A549 treated with CpdA at 1 μM for 4 hours (cell line): ENCODE data around the gene PIGV. TPM values are rescaled to one million over a fixed set of nuclear protein-coding genes. Genes with fewer than 3 reads are reported as not detected.

Source experiments
- total RNA-seq: library from RNA; stranded (reverse); fragments of 200-300 nt; extraction: Qiagen RNA extraction; gene quantifications from 5 replicates; pipeline ENCODE4 v1.2.3, GENCODE V29; 2022; ENCODE audit warnings: low read depth

Gene PIGV
- 5.3 to 6.9 TPM (median 6.3 TPM) in 5 replicates for total RNA-seq

DNA sequence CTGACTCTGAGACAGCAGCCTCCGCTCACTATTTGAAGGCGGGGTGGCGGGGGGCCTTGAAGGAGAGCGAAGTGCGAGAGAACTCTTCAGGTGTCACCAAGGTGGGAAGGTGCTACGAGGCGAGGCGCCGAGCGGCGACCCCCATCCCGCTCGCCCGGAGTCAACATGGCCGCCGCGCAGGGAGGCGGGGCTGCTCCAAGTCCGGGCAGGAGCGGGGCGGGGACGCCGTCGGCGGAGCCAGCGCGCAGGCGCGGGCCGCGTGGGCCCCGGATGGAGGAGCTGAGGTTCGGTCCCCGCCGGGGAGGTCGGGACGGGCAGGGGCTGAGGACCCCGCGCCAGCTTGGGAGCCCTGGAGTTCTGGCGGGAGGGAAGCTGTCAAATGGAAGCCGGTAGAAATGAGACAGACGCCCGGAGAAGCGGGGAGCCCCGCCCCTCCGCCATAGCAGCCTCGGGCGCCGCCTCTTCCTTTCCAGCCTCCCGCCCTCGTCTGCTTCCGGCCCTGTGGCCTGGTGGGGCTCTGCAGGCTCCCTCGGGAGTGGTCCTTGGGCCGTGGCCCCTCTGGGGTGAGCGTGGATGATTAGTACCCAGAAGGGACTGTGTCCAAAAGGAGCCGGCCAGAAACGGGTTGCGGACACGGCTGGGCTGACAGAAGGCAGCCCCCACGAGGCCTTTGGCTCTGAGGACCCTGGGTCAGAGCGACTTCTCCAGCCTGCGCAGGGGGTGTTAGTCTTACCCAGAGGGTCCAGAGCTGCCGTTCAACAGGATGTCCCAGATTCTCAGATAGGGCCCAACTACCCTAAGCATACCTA is at the start of gene PIGV:
TSS of gene PIGV (plus strand) at position 245 of the 809 bp plus-strand sequence. CDS start 2,866 bp downstream, outside the sequence.

DNA sequence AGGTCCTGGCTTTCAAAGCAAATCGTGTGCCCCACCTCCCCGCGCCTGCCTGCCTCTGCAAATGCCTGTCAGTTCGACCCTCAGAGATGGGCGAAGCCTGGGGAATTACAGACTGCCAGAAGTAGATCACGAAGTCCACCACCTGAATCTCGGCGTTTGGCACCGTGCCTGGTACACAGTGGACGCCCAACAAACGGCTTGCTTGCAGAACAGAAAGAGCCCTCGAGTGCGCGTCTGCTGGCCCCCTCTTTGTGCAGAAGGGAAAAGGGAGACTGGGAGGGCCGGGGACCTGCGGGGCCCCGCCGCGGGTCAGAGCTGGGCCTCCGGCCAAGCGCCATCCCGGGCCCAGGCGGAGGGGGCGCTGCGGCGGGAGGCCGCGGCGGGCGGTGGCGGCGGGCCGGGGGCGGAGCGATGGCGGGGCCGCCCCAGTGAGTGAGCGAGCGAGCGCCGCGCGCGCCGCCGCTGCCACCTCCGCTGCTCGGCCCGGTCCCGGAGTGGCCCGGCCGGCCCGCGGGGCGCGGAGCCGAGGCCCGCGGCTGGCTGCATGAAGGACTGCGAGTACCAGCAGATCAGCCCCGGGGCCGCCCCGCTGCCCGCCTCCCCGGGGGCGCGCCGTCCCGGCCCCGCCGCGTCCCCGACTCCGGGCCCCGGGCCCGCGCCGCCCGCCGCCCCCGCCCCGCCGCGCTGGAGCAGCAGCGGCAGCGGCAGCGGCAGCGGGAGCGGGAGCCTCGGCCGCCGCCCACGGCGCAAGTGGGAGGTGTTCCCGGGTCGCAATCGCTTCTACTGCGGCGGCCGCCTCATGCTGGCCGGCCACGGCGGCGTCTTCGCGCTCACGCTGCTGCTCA is 38.7 kb downstream of the PIGV start, which contains the start of gene ZDHHC18:
TSS of gene ZDHHC18 (plus strand) at position 428 of the 845 bp plus-strand sequence. CDS start at position 545, 117 bp downstream.

Other genes with a start within 250 kb of the PIGV start
- 29.7 to 33.9 TPM (median 32.5 TPM) in 5 replicates for gene ARID1A, start 91.9 kb upstream of the PIGV start, total RNA-seq
- gene ZDHHC18, start 38.7 kb downstream of the PIGV start, total RNA-seq, result 33.6 to 40.1 TPM (median 39.1 TPM) in 5 replicates
- gene SFN, start 75.2 kb downstream of the PIGV start, total RNA-seq, result 397 to 545 TPM (median 475 TPM) in 5 replicates
- gene GPN2, start 102.3 kb downstream of the PIGV start, total RNA-seq, result 23.6 to 29.2 TPM (median 25.9 TPM) in 5 replicates
- 8.9 to 13.2 TPM (median 10.3 TPM) in 5 replicates for gene GPATCH3, start 112.5 kb downstream of the PIGV start, total RNA-seq
- gene NR0B2, start 126.0 kb downstream of the PIGV start, total RNA-seq, result 0.14 TPM in 1 of 5 replicates, not detected in the others
- 125 to 152 TPM (median 135 TPM) in 5 replicates for gene NUDC, start 133.8 kb downstream of the PIGV start, total RNA-seq
- gene KDF1, start 172.5 kb downstream of the PIGV start, total RNA-seq, result not detected in 5 replicates
- gene TRNP1, start 205.7 kb downstream of the PIGV start, total RNA-seq, result 124 to 207 TPM (median 187 TPM) in 5 replicates
- gene TENT5B, start 224.9 kb downstream of the PIGV start, total RNA-seq, result 0.41 to 0.88 TPM (median 0.72 TPM) in 5 replicates